SK-N-SH treated with all-trans-retinoic acid at 6 μM for 48 hours (cell line): ENCODE data around the gene RALBP1.

Experiments used
- CREB5 ChIP-seq: fragments of 250-450 bp; sonication (Bioruptor Pico); IDR thresholded peaks from 2 replicates; pipeline ENCODE4 v1.5.1; 2020; ENCODE audit warnings: low read depth, mild to moderate bottlenecking, moderate library complexity
- GLIS3 ChIP-seq: fragments of 250-450 bp; sonication (Bioruptor Pico); IDR thresholded peaks from 2 replicates; pipeline ENCODE4 v1.5.0; 2020; ENCODE audit warnings: mild to moderate bottlenecking, moderate library complexity
- ISL1 ChIP-seq: fragments of 250-450 bp; sonication (Bioruptor Pico); IDR thresholded peaks from 2 replicates; pipeline ENCODE4 v2.1.2; 2022; ENCODE audit warnings: mild to moderate bottlenecking, moderate library complexity
- OSR1 ChIP-seq: fragments of 250-450 bp; sonication (Bioruptor Pico); IDR thresholded peaks from 2 replicates; pipeline ENCODE4 v1.8.0; 2022; ENCODE audit warnings: moderate library complexity, mild to moderate bottlenecking, inconsistent platforms
- PATZ1 ChIP-seq: fragments of 250-450 bp; sonication (Bioruptor Pico); IDR thresholded peaks from 2 replicates; pipeline ENCODE4 v1.8.0; 2020; ENCODE audit warnings: mild to moderate bottlenecking, moderate library complexity, borderline replicate concordance
- POU6F1 ChIP-seq: fragments of 250-450 bp; sonication (Bioruptor Pico); IDR thresholded peaks from 2 replicates; pipeline ENCODE4 v1.8.0; 2021; ENCODE audit warnings: low read depth, mild to moderate bottlenecking, moderate library complexity, borderline replicate concordance
- RARB ChIP-seq: fragments of 250-450 bp; sonication (Bioruptor Pico); IDR thresholded peaks from 2 replicates; pipeline ENCODE4 v1.8.0; 2021; ENCODE audit warnings: mild to moderate bottlenecking, moderate library complexity
- TOX ChIP-seq: fragments of 250-450 bp; sonication (Bioruptor Pico); IDR thresholded peaks from 2 replicates; pipeline ENCODE4 v1.8.0; 2021; ENCODE audit warnings: mild to moderate bottlenecking, moderate library complexity, borderline replicate concordance

GRCh38 chr18:9437672-9438071, 37.6 kb upstream of the RALBP1 start:
- no peak for TF ChIP-seq RARB (CRISPR knock-in tag)
- TF ChIP-seq ISL1 (CRISPR knock-in tag) = no peak
- TF ChIP-seq OSR1 (CRISPR knock-in tag) = no peak
- no peak for TF ChIP-seq CREB5 (CRISPR knock-in tag)
- TF ChIP-seq POU6F1 (CRISPR knock-in tag) = no peak
- TF ChIP-seq PATZ1 (CRISPR knock-in tag) = no peak
- no peak for TF ChIP-seq GLIS3 (CRISPR knock-in tag)
- no peak for TF ChIP-seq TOX (CRISPR knock-in tag)
